ENCODE measurements around the gene UBAP1L.
"Not testable (repeated sequence)": the region's sequence is repeated elsewhere in the genome, so short reads cannot be mapped to it uniquely, and the experiment has no call there.

UBAP1L gene

GRCh38 chr15:65077291-65077980 is 37.6 kb downstream of the UBAP1L start:
- Histone ChIP-seq H3F3A (ENCODE audit: low read depth) (no peaks in the 10 kb centered on the region), H2AFZ (ENCODE audit: low read length) (no peak overlapping the region), H3K4me3 (ENCODE audit: low read length, poor library complexity, severe bottlenecking) (no peak overlapping the region), H3K79me2 (ENCODE audit: insufficient read depth, low read length) (no peaks in the 10 kb centered on the region), H3K4me2 (ENCODE audit: low read depth, low read length, poor library complexity, severe bottlenecking) (no peak overlapping the region), H3K9ac (ENCODE audit: low read depth, low read length, poor library complexity, severe bottlenecking) (no peak overlapping the region), H4K20me1 (ENCODE audit: insufficient read depth, low read length, poor library complexity, severe bottlenecking) (no peaks in the 10 kb centered on the region), H3K4me1 (ENCODE audit: insufficient read depth, low read length, poor library complexity, severe bottlenecking) (peaks cover 27% of the 10 kb centered on the region), H3K9me2 (replicated peaks; ENCODE audit: low read depth, low read length) (no peaks in the 10 kb centered on the region), H3K27me3 (ENCODE audit: insufficient read depth, low read length, poor library complexity, severe bottlenecking) (no peaks in the 10 kb centered on the region), H3K9me3 (ENCODE audit: insufficient read depth, low read depth, low read length) (no peaks in the 10 kb centered on the region), H3K36me3 (ENCODE audit: insufficient read depth, low read length) (no peaks in the 10 kb centered on the region)
- TF ChIP-seq EZH2phosphoT487 (IDR thresholded peaks at IDR 0.05; ENCODE audit: borderline replicate concordance) (no peak), CTCF (conservative IDR thresholded peaks at IDR 0.05; ENCODE audit: low read length) (no peak)

DNA sequence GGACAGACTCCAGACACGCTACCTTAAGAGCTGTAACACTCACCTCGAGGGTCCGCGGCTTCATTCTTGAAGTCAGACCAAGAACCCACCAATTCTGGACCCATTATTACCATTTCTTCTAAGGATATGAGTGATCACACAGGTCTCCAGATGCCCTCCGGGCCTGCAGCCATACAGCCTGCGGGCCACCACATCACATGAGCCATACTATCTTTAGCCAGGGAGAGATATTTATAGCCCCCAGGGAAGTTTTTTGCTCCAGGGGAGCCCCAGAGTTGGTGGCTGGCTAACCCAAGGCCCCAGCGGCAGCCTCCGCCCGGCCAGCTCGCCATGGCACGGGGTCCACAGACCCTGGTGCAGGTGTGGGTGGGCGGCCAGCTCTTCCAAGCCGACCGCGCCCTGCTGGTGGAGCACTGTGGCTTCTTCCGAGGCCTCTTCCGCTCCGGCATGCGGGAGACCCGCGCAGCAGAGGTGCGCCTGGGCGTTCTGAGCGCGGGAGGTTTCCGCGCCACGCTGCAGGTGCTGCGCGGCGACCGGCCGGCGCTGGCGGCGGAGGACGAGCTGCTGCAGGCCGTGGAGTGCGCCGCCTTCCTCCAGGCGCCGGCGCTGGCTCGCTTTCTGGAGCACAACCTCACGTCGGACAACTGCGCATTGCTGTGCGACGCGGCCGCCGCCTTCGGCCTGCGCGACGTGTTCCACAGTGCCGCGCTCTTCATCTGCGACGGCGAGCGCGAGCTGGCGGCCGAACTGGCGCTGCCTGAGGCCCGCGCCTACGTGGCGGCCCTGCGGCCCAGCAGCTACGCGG is 38.3 kb downstream of the UBAP1L start, which contains the start of gene KBTBD13:
Gene KBTBD13, plus strand, starts transcription at position 261 of the 805 bp plus-strand sequence. Its CDS starts 70 bp downstream, at position 331.
- Histone ChIP-seq H3F3A (ENCODE audit: low read depth) (no peaks in the 10 kb centered on the region), H3K27me3 (ENCODE audit: insufficient read depth, low read length, poor library complexity, severe bottlenecking) (no peaks in the 10 kb centered on the region), H3K79me2 (ENCODE audit: insufficient read depth, low read length) (no peaks in the 10 kb centered on the region), H2AFZ (ENCODE audit: low read length) (no peak within 1 kb of the TSS), H3K4me1 (ENCODE audit: insufficient read depth, low read length, poor library complexity, severe bottlenecking) (peaks cover 27% of the 10 kb centered on the region), H3K9me2 (replicated peaks; ENCODE audit: low read depth, low read length) (no peaks in the 10 kb centered on the region), H3K9ac (ENCODE audit: low read depth, low read length, poor library complexity, severe bottlenecking) (peak within 1 kb of the TSS; percentile 63), H3K4me3 (ENCODE audit: low read length, poor library complexity, severe bottlenecking) (peak within 1 kb of the TSS; percentile 46), H4K20me1 (ENCODE audit: insufficient read depth, low read length, poor library complexity, severe bottlenecking) (no peaks in the 10 kb centered on the region), H3K36me3 (ENCODE audit: insufficient read depth, low read length) (no peaks in the 10 kb centered on the region), H3K4me2 (ENCODE audit: low read depth, low read length, poor library complexity, severe bottlenecking) (peak within 1 kb of the TSS; percentile 70), H3K9me3 (ENCODE audit: insufficient read depth, low read depth, low read length) (no peaks in the 10 kb centered on the region)
- TF ChIP-seq CTCF (conservative IDR thresholded peaks at IDR 0.05; ENCODE audit: low read length) (no peak), EZH2phosphoT487 (IDR thresholded peaks at IDR 0.05; ENCODE audit: borderline replicate concordance) (no peak)

DNA sequence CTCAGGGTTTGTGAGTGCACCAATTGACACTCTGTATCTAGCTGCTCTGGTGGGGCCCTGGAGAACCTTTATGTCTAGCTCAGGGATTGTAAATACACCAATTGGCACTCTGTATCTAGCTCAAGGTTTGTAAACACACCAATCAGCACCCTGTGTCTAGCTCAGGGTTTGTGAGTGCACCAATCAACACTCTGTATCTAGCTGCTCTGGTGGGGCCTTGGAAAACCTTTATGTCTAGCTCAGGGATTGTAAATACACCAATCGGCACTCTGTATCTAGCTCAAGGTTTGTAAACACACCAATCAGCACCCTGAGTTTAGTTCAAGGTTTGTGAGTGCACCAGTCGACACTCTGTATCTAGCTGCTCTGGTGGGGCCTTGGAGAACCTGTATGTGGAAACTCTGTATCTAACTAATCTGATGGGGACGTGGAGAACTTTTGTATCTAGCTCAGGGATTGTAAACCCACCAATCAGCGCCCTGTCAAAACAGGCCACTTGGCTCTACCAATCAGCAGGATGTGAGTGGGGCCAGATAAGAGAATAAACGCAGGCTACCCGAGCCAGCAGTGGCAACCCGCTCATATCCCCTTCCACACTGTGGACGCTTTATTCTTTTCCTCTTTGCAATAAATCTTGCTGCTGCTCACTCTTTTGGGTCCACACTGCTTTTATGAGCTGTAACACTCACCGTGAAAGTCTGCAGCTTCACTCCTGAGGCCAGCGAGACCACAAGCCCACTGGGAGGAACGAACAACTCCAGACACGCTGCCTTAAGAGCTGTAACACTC is 39.2 kb downstream of the UBAP1L start:
- not testable (repeated sequence) for H2AFZ ChIP-seq (ENCODE audit: low read length)

GRCh38 chr15:65074946-65075345 is 40.1 kb downstream of the UBAP1L start:
- not testable (repeated sequence) for H3K27me3 ChIP-seq (ENCODE audit: insufficient read depth, low read length, poor library complexity, severe bottlenecking); H3K4me2 ChIP-seq (ENCODE audit: low read depth, low read length, poor library complexity, severe bottlenecking); H2AFZ ChIP-seq (ENCODE audit: low read length); H3K36me3 ChIP-seq (ENCODE audit: insufficient read depth, low read length); H3K9me3 ChIP-seq (ENCODE audit: insufficient read depth, low read depth, low read length); H4K20me1 ChIP-seq (ENCODE audit: insufficient read depth, low read length, poor library complexity, severe bottlenecking); H3K4me3 ChIP-seq (ENCODE audit: low read length, poor library complexity, severe bottlenecking); H3K9ac ChIP-seq (ENCODE audit: low read depth, low read length, poor library complexity, severe bottlenecking); H3K9me2 ChIP-seq (replicated peaks; ENCODE audit: low read depth, low read length); H3K79me2 ChIP-seq (ENCODE audit: insufficient read depth, low read length); H3F3A ChIP-seq (ENCODE audit: low read depth)
- peaks cover 31% of the 10 kb centered on the region for H3K4me1 ChIP-seq (ENCODE audit: insufficient read depth, low read length, poor library complexity, severe bottlenecking)

More for the DNA sequence above, 39.2 kb downstream of the UBAP1L start:
- H3F3A ChIP-seq (ENCODE audit: low read depth); H3K9me2 ChIP-seq (replicated peaks; ENCODE audit: low read depth, low read length); H3K36me3 ChIP-seq (ENCODE audit: insufficient read depth, low read length); H3K27me3 ChIP-seq (ENCODE audit: insufficient read depth, low read length, poor library complexity, severe bottlenecking); H4K20me1 ChIP-seq (ENCODE audit: insufficient read depth, low read length, poor library complexity, severe bottlenecking); H3K79me2 ChIP-seq (ENCODE audit: insufficient read depth, low read length); H3K9me3 ChIP-seq (ENCODE audit: insufficient read depth, low read depth, low read length): not testable (repeated sequence)
- Histone ChIP-seq H3K9ac (ENCODE audit: low read depth, low read length, poor library complexity, severe bottlenecking) (peak overlapping the region; percentile 63), H3K4me2 (ENCODE audit: low read depth, low read length, poor library complexity, severe bottlenecking) (peak overlapping the region; percentile 70), H3K4me1 (ENCODE audit: insufficient read depth, low read length, poor library complexity, severe bottlenecking) (peaks cover 24% of the 10 kb centered on the region), H3K4me3 (ENCODE audit: low read length, poor library complexity, severe bottlenecking) (peak overlapping the region; percentile 46)
